Kidney (tissue), 14 donors: ENCODE results near the gene BAG2. TPM values are rescaled to one million over a fixed set of nuclear protein-coding genes. Genes with fewer than 3 reads are reported as not detected.

ENCODE experiments used
- DNase-seq, 5 donors: peaks; one replicate each; pipeline ENCODE4 v3.0.0-alpha.2; 2013 to 2020
- FAIRE-seq: peaks from 2 replicates; lab custom pipeline; 2012; peaks lifted over from hg19 to GRCh38; lab: Jason Lieb, UNC
- H3K27ac ChIP-seq, 2 donors: one replicate each; pipeline ENCODE4 v1.7.0; 2013; ENCODE audit warnings: low read depth in 2 of 2, low read length in 2 of 2, inconsistent platforms in 1 of 2
- H3K27me3 ChIP-seq: one replicate; pipeline ENCODE4 v1.7.1; 2013; ENCODE audit warnings: low read length, inconsistent platforms; ENCODE audit not compliant: control insufficient read depth, insufficient read depth
- H3K36me3 ChIP-seq, 3 donors: one replicate each; pipeline versions ENCODE4 v1.7.0 to v1.7.1; 2013; ENCODE audit warnings: low read length in 3 of 3, control low read depth in 1 of 3, inconsistent platforms in 1 of 3; ENCODE audit not compliant: insufficient read depth in 3 of 3, control insufficient read depth in 2 of 3
- H3K4me1 ChIP-seq, 3 donors: one replicate each; pipeline versions ENCODE4 v1.7.0 to v1.7.1; 2013; ENCODE audit warnings: low read length in 3 of 3, inconsistent platforms in 1 of 3, low read depth in 1 of 3; ENCODE audit not compliant: control insufficient read depth in 2 of 3, insufficient read depth in 2 of 3
- H3K4me3 ChIP-seq, 3 donors: one replicate each; pipeline versions ENCODE4 v1.7.0 to v1.8.1; 2013; ENCODE audit warnings: low read length in 3 of 3, control low read depth in 1 of 3, inconsistent platforms in 1 of 3
- H3K9ac ChIP-seq, 3 donors: one replicate each; pipeline versions ENCODE4 v1.7.0 to v1.7.1; 2013; ENCODE audit warnings: low read length in 3 of 3, control low read depth in 1 of 3, inconsistent platforms in 1 of 3
- H3K9me3 ChIP-seq, 3 donors: one replicate each; pipeline versions ENCODE4 v1.7.0 to v1.7.1; 2013; ENCODE audit warnings: low read length in 3 of 3, control low read depth in 1 of 3, inconsistent platforms in 1 of 3; ENCODE audit not compliant: control insufficient read depth in 2 of 3, insufficient read depth in 1 of 3
- CTCF ChIP-seq: IDR thresholded peaks from 3 replicates; pipeline ENCODE4 v1.5.1; 2012; ENCODE audit warnings: mild to moderate bottlenecking, moderate library complexity, borderline replicate concordance; ENCODE audit not compliant: insufficient read depth; ENCODE audit errors: extremely low read depth
- intact Hi-C: fragments of 100-400 bp; cut with DNase I; formaldehyde crosslinking; loops from one replicate; pipeline ENCODE4 v1.11.1; 2022
- polyA plus RNA-seq: library from polyadenylated mRNA; stranded (reverse); fragments of 350-450 nt; fragmentation: Illumina TruSeq; extraction: RNeasy Lipid Tissue Mini Kit (QIAGEN cat#74804); gene quantifications from one replicate; pipeline ENCODE4 v1.2.3, GENCODE V29; 2014; ENCODE audit warnings: low read depth, low replicate concordance; ENCODE audit not compliant: insufficient read depth
- total RNA-seq: library from RNA; stranded (reverse); fragmentation: NEBNext Ultra II Directional; extraction: Animal tissue kit (Norgen Biotek cat#: 25700); gene quantifications from one replicate; pipeline ENCODE4 v1.2.1, GENCODE V29; 2021
- donor health status: control.
- donor health status: control.
- donor health status: control.
- donor health status: control.
- donor health status: control.
- donor health status: DM: yes; HTN: yes; CAD: no.
- donor health status: Normal renal cell carcinoma (clear cell type).

BAG2 gene
- total and polyA plus RNA-seq, 2 donors from 2014 or later, result 2.7 to 3.2 TPM

GRCh38 chr6:57158658-57159057, 13.5 kb upstream of the BAG2 start:
- Histone ChIP-seq H3K36me3 (peaks cover 0 to 9% (median 3%) of the 10 kb centered on the region in 3 donors), H3K27me3 (no peaks in the 10 kb centered on the region), H3K9me3 (no peaks in the 10 kb centered on the region), H3K9ac (no peak overlapping the region), H3K4me1 (no peaks in the 10 kb centered on the region), H3K4me3 (no peak overlapping the region), H3K27ac (no peak overlapping the region)
- TF ChIP-seq CTCF, result no peak
- DNase-seq (no peak), FAIRE-seq (no peak)
- intact Hi-C loops, result no loop called here

- Histone ChIP-seq H3K36me3 (peaks cover 0 to 6% (median 0%) of the 10 kb centered on the region in 3 donors), H3K4me3 (no peak overlapping the region), H3K9me3 (no peaks in the 10 kb centered on the region), H3K4me1 (no peaks in the 10 kb centered on the region), H3K9ac (no peak overlapping the region), H3K27me3 (no peaks in the 10 kb centered on the region), H3K27ac (no peak overlapping the region)
- FAIRE-seq (no peak), DNase-seq (no peak)
- no peak for TF ChIP-seq CTCF
- intact Hi-C loops, result no loop called here
Observed at GRCh38 chr6:57159127-57159526, 13.0 kb upstream of the BAG2 start.

- H3K27me3 ChIP-seq, result no peaks in the 10 kb centered on the region
- no peak overlapping the region for H3K27ac ChIP-seq
- FAIRE-seq (no peak), DNase-seq (no peak)
- no peak overlapping the region for H3K4me3 ChIP-seq
- peaks cover 5 to 7% (median 6%) of the 10 kb centered on the region in 3 donors for H3K9me3 ChIP-seq
- no peak overlapping the region for H3K9ac ChIP-seq
- H3K36me3 ChIP-seq, result peaks cover 0 to 6% (median 0%) of the 10 kb centered on the region in 3 donors
- intact Hi-C loops, result no loop called here
- H3K4me1 ChIP-seq, result no peaks in the 10 kb centered on the region
- no peak for TF ChIP-seq CTCF
Observed at GRCh38 chr6:57162028-57162427, 10.1 kb upstream of the BAG2 start.

- intact Hi-C loops, result no loop called here
- H3K27ac ChIP-seq, result no peak overlapping the region
- peaks cover 5 to 7% (median 6%) of the 10 kb centered on the region in 3 donors for H3K9me3 ChIP-seq
- no peak for DNase-seq
- no peak overlapping the region for H3K4me3 ChIP-seq
- H3K9ac ChIP-seq, result no peak overlapping the region
- no peak for TF ChIP-seq CTCF
- no peaks in the 10 kb centered on the region for H3K4me1 ChIP-seq
- FAIRE-seq, result no peak
- H3K27me3 ChIP-seq, result no peaks in the 10 kb centered on the region
- peaks cover 0 to 8% (median 0%) of the 10 kb centered on the region in 3 donors for H3K36me3 ChIP-seq
Observed at GRCh38 chr6:57162516-57162915, 9.6 kb upstream of the BAG2 start.
